HG02938 (cell line): ENCODE results near the gene SYNGR4.

ENCODE experiments used
- ATAC-seq: cut with Tn5 transposase; IDR thresholded peaks from one replicate; pipeline ENCODE4 v1.9.1; 2021; ENCODE audit warnings: mild to moderate bottlenecking, moderate library complexity; ENCODE audit not compliant: unreplicated experiment

Gene SYNGR4

GRCh38 chr19:48424694-48425219 lies 60.6 kb downstream of the SYNGR4 start:
- no peak for ATAC-seq
